Measurements from ENCODE around the gene PTH1R.

The PTH1R gene

GRCh38 chr3:46895761-46896160 lies 18.2 kb downstream of the PTH1R start:
- no peak for DNase-seq (ENCODE audit: low read depth)
- TF ChIP-seq CTCF (IDR thresholded peaks at IDR 0.05; ENCODE audit: low read depth, low read length, missing control alignments): no peak
- H3K4me3 ChIP-seq (ENCODE audit: low read depth, low read length): no peak overlapping the region

- no peak for TF ChIP-seq CTCF (IDR thresholded peaks at IDR 0.05; ENCODE audit: low read depth, low read length, missing control alignments)
- no peak overlapping the region for H3K4me3 ChIP-seq (ENCODE audit: low read depth, low read length)
- no peak for DNase-seq (ENCODE audit: low read depth)
Observed at GRCh38 chr3:46896386-46896785, 18.9 kb downstream of the PTH1R start.

- TF ChIP-seq CTCF (IDR thresholded peaks at IDR 0.05; ENCODE audit: low read depth, low read length, missing control alignments): no peak
- no peak overlapping the region for H3K4me3 ChIP-seq (ENCODE audit: low read depth, low read length)
- no peak for DNase-seq (ENCODE audit: low read depth)
Observed at GRCh38 chr3:46897031-46897430, 19.5 kb downstream of the PTH1R start.

- DNase-seq (ENCODE audit: low read depth): no peak
- no peak overlapping the region for H3K4me3 ChIP-seq (ENCODE audit: low read depth, low read length)
- TF ChIP-seq CTCF (IDR thresholded peaks at IDR 0.05; ENCODE audit: low read depth, low read length, missing control alignments): peak; percentile 31
Observed at GRCh38 chr3:46897829-46898320, 20.4 kb downstream of the PTH1R start.

- no peak for TF ChIP-seq CTCF (IDR thresholded peaks at IDR 0.05; ENCODE audit: low read depth, low read length, missing control alignments)
- no peak overlapping the region for H3K4me3 ChIP-seq (ENCODE audit: low read depth, low read length)
- no peak for DNase-seq (ENCODE audit: low read depth)
Observed at GRCh38 chr3:46898321-46899150, 21.0 kb downstream of the PTH1R start.

GRCh38 chr3:46899151-46900006 lies 21.9 kb downstream of the PTH1R start:
- no peak for TF ChIP-seq CTCF (IDR thresholded peaks at IDR 0.05; ENCODE audit: low read depth, low read length, missing control alignments)
- DNase-seq (ENCODE audit: low read depth): no peak
- H3K4me3 ChIP-seq (ENCODE audit: low read depth, low read length): no peak overlapping the region
